K562 (cell line): ENCODE data around the gene VENTX. TPM values are rescaled to one million over a fixed set of nuclear protein-coding genes. Genes with fewer than 3 reads are reported as not detected.
A peak's percentile ranks its signal among the peaks of the same experiment; 100 is the strongest.

ENCODE experiments used
- ATAC-seq: fragments of 200-7000 bp; cut with Tn5 transposase; 3 replicates; pipeline ENCODE4 v1.9.1; 2020; ENCODE audit warnings: moderate library complexity
- BruUV-seq: library from RNA; stranded (reverse); fragments of 400-500 nt; replicated peaks from 2 replicates; lab custom pipeline; 2021; lab: Mats Ljungman, UMichigan
- CTCF ChIA-PET: fragments of 300-600 bp; formaldehyde crosslinking; extraction: SDS; loops from one replicate; lab custom pipeline; 2021; ENCODE audit warnings: low intra/inter-chr PET ratio; lab: Yijun Ruan, JAX
- POLR2A ChIA-PET: fragments of 300-600, 350-650 bp; sonication (Branson Sonifier 250); formaldehyde crosslinking; extraction: SDS; loops from one replicate; lab custom pipeline; 2021; ENCODE audit warnings: antibody characterized with exemption, inconsistent platforms; lab: Yijun Ruan, JAX
- DNase-seq, 4 experiments: peaks; one replicate each; pipeline versions ENCODE4 v3.0.0 to v3.0.0-alpha.2; 2011 to 2018; ENCODE audit warnings: low spot score in 3 of 4, mixed read lengths in 3 of 4; ENCODE audit errors: extremely low read depth in 1 of 4
- FAIRE-seq: peaks from 2 replicates; lab custom pipeline; 2011; peaks lifted over from hg19 to GRCh38; lab: Jason Lieb, UNC
- H2AFZ ChIP-seq: 2 replicates; pipeline ENCODE4 v1.6.0; 2011; ENCODE audit warnings: low read depth, low read length, control low read depth, inconsistent platforms
- H3K27ac ChIP-seq: fragments of 200-600 bp; 3 replicates; pipeline ENCODE4 v1.8.0; 2011; ENCODE audit warnings: low read depth, mild to moderate bottlenecking, control low read depth, inconsistent platforms, low read length, moderate library complexity, mixed read lengths; ENCODE audit errors: extremely low read depth
- H3K27me3 ChIP-seq, 2 experiments: fragments of 300-600 bp in 1 of 2; 2 replicates in 1 of 2; 3 replicates in 1 of 2; pipeline versions ENCODE4 v1.6.0 to v1.8.0; 2011; ENCODE audit warnings: inconsistent platforms in 2 of 2, low read length in 2 of 2, mild to moderate bottlenecking in 1 of 2, mixed read lengths in 1 of 2, moderate library complexity in 1 of 2; ENCODE audit not compliant: control insufficient read depth in 2 of 2, insufficient read depth in 2 of 2
- H3K36me3 ChIP-seq: fragments of 300-600 bp; 3 replicates; pipeline ENCODE4 v1.8.0; 2011; ENCODE audit warnings: mild to moderate bottlenecking, low read length, inconsistent platforms; ENCODE audit not compliant: control insufficient read depth, insufficient read depth
- H3K4me1 ChIP-seq, 2 experiments: fragments of 200-600 bp in 1 of 2; replicated peaks in 1 of 2; 2 replicates in 1 of 2; 3 replicates in 1 of 2; pipeline versions ENCODE4 v1.5.1 to v1.8.0; 2011; ENCODE audit warnings: inconsistent platforms in 2 of 2, low read length in 2 of 2, mild to moderate bottlenecking in 1 of 2, mixed read lengths in 1 of 2, moderate library complexity in 1 of 2; ENCODE audit not compliant: control insufficient read depth in 2 of 2, insufficient read depth in 2 of 2
- H3K4me2 ChIP-seq: 2 replicates; pipeline ENCODE4 v1.6.1; 2011; ENCODE audit warnings: low read length, control low read depth, inconsistent platforms, mixed read lengths; ENCODE audit not compliant: insufficient read depth
- H3K4me3 ChIP-seq: fragments of 200-600 bp; sonication (generic), shearing (Covaris generic); 2 replicates; pipeline ENCODE4 v1.5.1; 2016; ENCODE audit warnings: control low read depth, inconsistent platforms
- H3K79me2 ChIP-seq: fragments of 200-600 bp; 3 replicates; pipeline ENCODE4 v1.8.0; 2011; ENCODE audit warnings: low read length, inconsistent platforms; ENCODE audit not compliant: control insufficient read depth, insufficient read depth
- H3K9ac ChIP-seq, 2 experiments: 2 replicates each; pipeline versions ENCODE4 v1.6.0 to v1.6.1; 2011; ENCODE audit warnings: low read depth in 2 of 2, low read length in 2 of 2, control low read depth in 1 of 2, inconsistent platforms in 1 of 2, mild to moderate bottlenecking in 1 of 2, mixed read lengths in 1 of 2; ENCODE audit not compliant: insufficient read depth in 1 of 2
- H3K9me1 ChIP-seq: one replicate; pipeline ENCODE4 v1.6.0; 2011; ENCODE audit warnings: inconsistent platforms, mild to moderate bottlenecking, low read length, moderate library complexity; ENCODE audit not compliant: control insufficient read depth, insufficient read depth
- H3K9me3 ChIP-seq: replicated peaks from 2 replicates; pipeline ENCODE4 v1.5.1; 2011; ENCODE audit warnings: low read depth, low read length, inconsistent platforms; ENCODE audit not compliant: control insufficient read depth, insufficient read depth
- H4K20me1 ChIP-seq: replicated peaks from 2 replicates; pipeline ENCODE4 v1.6.1; 2011; ENCODE audit warnings: low read length, inconsistent platforms, mixed read lengths; ENCODE audit not compliant: control insufficient read depth, insufficient read depth
- CBX8 ChIP-seq: fragments of 200-600 bp; sonication (generic); IDR thresholded peaks from 2 replicates; pipeline ENCODE4 v1.6.1; 2012; ENCODE audit warnings: borderline replicate concordance, mixed run types, low read depth, mild to moderate bottlenecking, moderate library complexity, mixed read lengths, low read length, control low read depth, inconsistent platforms; ENCODE audit not compliant: poor library complexity, severe bottlenecking; ENCODE audit errors: extremely low read depth
- FIP1L1 ChIP-seq: fragments of 200-400 bp; formaldehyde crosslinking; IDR thresholded peaks from 2 replicates; pipeline ENCODE4 v1.6.1; 2018; ENCODE audit warnings: mild to moderate bottlenecking, low read depth, low read length; ENCODE audit not compliant: poor library complexity, severe bottlenecking
- HSF4 ChIP-seq: fragments of 250-450 bp; sonication (Bioruptor Pico); IDR thresholded peaks from 2 replicates; pipeline ENCODE4 v2.1.2; 2022; ENCODE audit warnings: mild to moderate bottlenecking, moderate library complexity, borderline replicate concordance
- KLF13 ChIP-seq: fragments of 450-650 bp; IDR thresholded peaks from 2 replicates; pipeline ENCODE4 v1.6.1; 2016; ENCODE audit warnings: missing genetic modification characterization, low read depth, mild to moderate bottlenecking, missing compliant biosample characterization, moderate library complexity, borderline replicate concordance
- LEF1 ChIP-seq: fragments of 450-650 bp; IDR thresholded peaks from 2 replicates; pipeline ENCODE4 v1.6.1; 2016; ENCODE audit warnings: mild to moderate bottlenecking
- MAZ ChIP-seq, 2 experiments: fragments of 450-650 bp in 1 of 2; sonication (generic) in 1 of 2; formaldehyde crosslinking; IDR thresholded peaks in 1 of 2; conservative IDR thresholded peaks in 1 of 2; 2 replicates each; pipeline versions ENCODE4 v1.4.0 to v1.5.0; 2020; ENCODE audit warnings: mild to moderate bottlenecking in 1 of 2, missing genetic modification reagents in 1 of 2
- MBD2 ChIP-seq: sonication (generic); IDR thresholded peaks from 2 replicates; pipeline ENCODE4 v1.6.1; 2016; ENCODE audit warnings: low read depth, borderline replicate concordance
- MCM3 ChIP-seq: fragments of 450-650 bp; IDR thresholded peaks from 2 replicates; pipeline ENCODE4 v1.6.1; 2016
- NR1H2 ChIP-seq: sonication (generic); formaldehyde crosslinking; IDR thresholded peaks from 2 replicates; pipeline ENCODE4 v1.4.0; 2020; ENCODE audit warnings: mild to moderate bottlenecking, missing genetic modification reagents
- PYGO2 ChIP-seq: fragments of 450-650 bp; IDR thresholded peaks from 2 replicates; pipeline ENCODE4 v1.6.1; 2016; ENCODE audit warnings: mild to moderate bottlenecking, missing genetic modification characterization, moderate library complexity, missing compliant biosample characterization
- RBFOX2 ChIP-seq: fragments of 200-400 bp; formaldehyde crosslinking; IDR thresholded peaks from 2 replicates; pipeline ENCODE4 v1.6.1; 2017; ENCODE audit warnings: low read depth, mild to moderate bottlenecking, low read length, moderate library complexity
- RBM22 ChIP-seq: fragments of 200-400 bp; formaldehyde crosslinking; IDR thresholded peaks from 2 replicates; pipeline ENCODE4 v1.6.1; 2018; ENCODE audit warnings: low read length, low read depth; ENCODE audit not compliant: poor library complexity, severe bottlenecking
- SPI1 ChIP-seq: IDR thresholded peaks from 2 replicates; pipeline ENCODE4 v1.6.1; 2011; ENCODE audit warnings: low read depth, low read length, control low read depth, borderline replicate concordance
- YY1 ChIP-seq, 3 experiments: IDR thresholded peaks; 2 replicates each; pipeline ENCODE4 v1.6.1; 2011; ENCODE audit warnings: low read length in 2 of 3, mild to moderate bottlenecking in 2 of 3, moderate library complexity in 2 of 3, borderline replicate concordance in 1 of 3, control low read depth in 1 of 3, low read depth in 1 of 3; ENCODE audit not compliant: insufficient read depth in 3 of 3, insufficient replicate concordance in 2 of 3, control insufficient read depth in 1 of 3, insufficient read length in 1 of 3; ENCODE audit errors: extremely low read depth in 1 of 3
- ZC3H8 ChIP-seq: fragments of 450-650 bp; IDR thresholded peaks from 2 replicates; pipeline ENCODE4 v1.6.1; 2017
- ZFPM2 ChIP-seq: fragments of 250-450 bp; sonication (Bioruptor Pico); IDR thresholded peaks from 2 replicates; pipeline ENCODE4 v1.5.1; 2022; ENCODE audit warnings: mild to moderate bottlenecking
- ZNF282 ChIP-seq: sonication (generic); formaldehyde crosslinking; IDR thresholded peaks from 2 replicates; pipeline ENCODE4 v1.8.1; 2023; ENCODE audit warnings: missing genetic modification reagents
- ZNF324 ChIP-seq: fragments of 250-450 bp; sonication (Bioruptor Pico); IDR thresholded peaks from 2 replicates; pipeline ENCODE4 v1.4.0; 2020; ENCODE audit warnings: mild to moderate bottlenecking
- WGBS: fragments of 100-300 bp; shearing (Covaris generic); methylation state at CpG from one replicate; pipeline ENCODE4 v1.1.6; 2016; ENCODE audit warnings: low coverage, mixed read lengths; ENCODE audit not compliant: insufficient coverage; ENCODE audit errors: missing lambda C conversion rate; 5-methylcytosine and 5-hydroxymethylcytosine counted together
- in situ Hi-C: fragments of 300-500 bp; cut with MboI; formaldehyde crosslinking; loops from 4 replicates; pipeline ENCODE4 v1.15.0; 2018; ENCODE audit warnings: inconsistent platforms, mixed read lengths
- intact Hi-C: fragments of 100-400 bp; cut with micrococcal nuclease; formaldehyde crosslinking; loops from 2 replicates; pipeline ENCODE4 v1.14.2; 2022
- polyA plus RNA-seq, 8 experiments: library from polyadenylated mRNA; depleted of rRNA in 4 of 8; stranded (reverse) in 5 of 8; unstranded in 3 of 8; fragments of >200 nt; fragmentation: Nextera tagmentation in 2 of 8; fragmentation: Illumina TruSeq in 1 of 8; extraction: Ambion mirVana in 2 of 8; extraction: Trizol in 1 of 8; gene quantifications; 2 replicates each; pipeline versions ENCODE4 v1.2.1 to v1.2.3, GENCODE V29; 2011 to 2014; ENCODE audit warnings: inconsistent platforms in 1 of 8, missing spikeins in 1 of 8
- total RNA-seq, 7 experiments: library from RNA; depleted of rRNA in 6 of 7; stranded (reverse); fragments of >200 nt in 6 of 7; fragmentation: Illumina TruSeq in 2 of 7; extraction: Trizol in 2 of 7; gene quantifications; 2 replicates each; pipeline versions ENCODE4 v1.2.1 to v1.2.3, GENCODE V29; 2011 to 2021; ENCODE audit warnings: low replicate concordance in 1 of 7
- TF ChIP-seq, protein P1 (sequence below), 2 experiments: IDR thresholded peaks; 2 replicates each; pipeline ENCODE4 v1.6.1; 2011; ENCODE audit warnings: borderline replicate concordance in 1 of 2, control low read depth in 1 of 2, low read depth in 1 of 2, low read length in 1 of 2, mild to moderate bottlenecking in 1 of 2, mixed read lengths in 1 of 2, moderate library complexity in 1 of 2; ENCODE audit not compliant: insufficient read depth in 1 of 2, insufficient read length in 1 of 2, poor library complexity in 1 of 2, severe bottlenecking in 1 of 2; ENCODE audit errors: extremely low read depth in 1 of 2

The VENTX gene
- total and polyA plus RNA-seq, 9 of the 15 experiments (the other 6 are each of a cell fraction or from before 2014, with no cell fraction given) = 0.07 to 0.70 (median 0.20) TPM; not detected in 1

GRCh38 chr10:133261726-133262325 is 24.2 kb downstream of the VENTX start:
- no peaks in the 10 kb centered on the region for H4K20me1 ChIP-seq
- FAIRE-seq (peak; percentile 19), ATAC-seq (peak; percentile 79), DNase-seq (peak; percentile 79 to 92 (median 88))
- no peaks in the 10 kb centered on the region for H3K9me1 ChIP-seq
- ChIA-PET POLR2A (interaction anchor here (0.6 to 1.5 kb wide), 3 partner anchors 14 to 705 kb away, joined by 3 to 4 read pairs (median 3); no protein-coding TSS in a partner anchor), CTCF (no interaction called here)
- in situ Hi-C loops (no loop called here), intact Hi-C loops (no loop called here)
- peak overlapping the region; percentile 74; the same call in 1 of the 2 replicates for H3K4me2 ChIP-seq
- H3K27me3 ChIP-seq = no peaks in the 10 kb centered on the region
- WGBS = 15% methylated on average over 4 of the region's 79 CpGs
- peak overlapping the region; percentile 77 for H3K27ac ChIP-seq
- H3K4me1 ChIP-seq = peaks cover 2 to 78% of the 10 kb centered on the region in 2 experiments; a peak in 3 of 5 replicates
- H3K9me3 ChIP-seq = no peaks in the 10 kb centered on the region
- H3K79me2 ChIP-seq = no peaks in the 10 kb centered on the region
- no TSS peak for BruUV-seq
- no peaks in the 10 kb centered on the region for H3K36me3 ChIP-seq
- H3K9ac ChIP-seq = peak overlapping the region; percentile 54 to 80; a peak in 3 of 4 replicates
- no peak overlapping the region for H2AFZ ChIP-seq
- H3K4me3 ChIP-seq = peak overlapping the region; percentile 51
- TF ChIP-seq FIP1L1 = peak; percentile 14
- TF ChIP-seq, protein P1, sequence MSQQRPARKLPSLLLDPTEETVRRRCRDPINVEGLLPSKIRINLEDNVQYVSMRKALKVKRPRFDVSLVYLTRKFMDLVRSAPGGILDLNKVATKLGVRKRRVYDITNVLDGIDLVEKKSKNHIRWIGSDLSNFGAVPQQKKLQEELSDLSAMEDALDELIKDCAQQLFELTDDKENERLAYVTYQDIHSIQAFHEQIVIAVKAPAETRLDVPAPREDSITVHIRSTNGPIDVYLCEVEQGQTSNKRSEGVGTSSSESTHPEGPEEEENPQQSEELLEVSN (IDR thresholded peaks at IDR 0.05; ENCODE audit: borderline replicate concordance in 1 of 2, extremely low read depth in 1 of 2, insufficient read depth in 1 of 2, insufficient read length in 1 of 2, low read depth in 1 of 2, low read length in 1 of 2, poor library complexity in 1 of 2, severe bottlenecking in 1 of 2) = peak in 1 of 2 experiments; percentile 62
- TF ChIP-seq MCM3 = no peak
- peak; percentile 37 for TF ChIP-seq RBM22
- no peak for TF ChIP-seq NR1H2 (CRISPR knock-in tag)
- 0 out of 2 replicates have a peak, but pooled peaks have one; percentile 26 for TF ChIP-seq MBD2
- TF ChIP-seq PYGO2 = no peak
- TF ChIP-seq ZNF324 = no peak
- no peak for TF ChIP-seq SPI1
- TF ChIP-seq LEF1 = no peak
- TF ChIP-seq HSF4 (CRISPR knock-in tag) = no peak
- no peak for TF ChIP-seq ZFPM2 (CRISPR knock-in tag)
- peak; percentile 33 to 48; a peak in 2 of 4 replicates for TF ChIP-seq MAZ (CRISPR knock-in tag; conservative IDR thresholded peaks at IDR 0.05 in 1 of 2, IDR thresholded peaks at IDR 0.05 in 1 of 2)
- no peak for TF ChIP-seq ZC3H8
- peak; percentile 62 for TF ChIP-seq RBFOX2
- no peak for TF ChIP-seq KLF13 (tag)
- TF ChIP-seq ZNF282 (CRISPR knock-in tag) = no peak
- TF ChIP-seq CBX8 = no peak
- TF ChIP-seq YY1 (IDR thresholded peaks at IDR 0.05; ENCODE audit: borderline replicate concordance in 1 of 3, control insufficient read depth in 1 of 3, extremely low read depth in 1 of 3, insufficient read depth in 3 of 3, insufficient read length in 1 of 3, insufficient replicate concordance in 2 of 3, low read depth in 1 of 3, low read length in 2 of 3) = peak in 2 of 3 experiments; percentile 44 to 62
